Measurements from ENCODE around the gene TOR1B.
"Not testable (repeated sequence)": the region's sequence is repeated elsewhere in the genome, so short reads cannot be mapped to it uniquely, and the experiment has no call there.

Gene TOR1B, protein sequence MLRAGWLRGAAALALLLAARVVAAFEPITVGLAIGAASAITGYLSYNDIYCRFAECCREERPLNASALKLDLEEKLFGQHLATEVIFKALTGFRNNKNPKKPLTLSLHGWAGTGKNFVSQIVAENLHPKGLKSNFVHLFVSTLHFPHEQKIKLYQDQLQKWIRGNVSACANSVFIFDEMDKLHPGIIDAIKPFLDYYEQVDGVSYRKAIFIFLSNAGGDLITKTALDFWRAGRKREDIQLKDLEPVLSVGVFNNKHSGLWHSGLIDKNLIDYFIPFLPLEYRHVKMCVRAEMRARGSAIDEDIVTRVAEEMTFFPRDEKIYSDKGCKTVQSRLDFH

DNA sequence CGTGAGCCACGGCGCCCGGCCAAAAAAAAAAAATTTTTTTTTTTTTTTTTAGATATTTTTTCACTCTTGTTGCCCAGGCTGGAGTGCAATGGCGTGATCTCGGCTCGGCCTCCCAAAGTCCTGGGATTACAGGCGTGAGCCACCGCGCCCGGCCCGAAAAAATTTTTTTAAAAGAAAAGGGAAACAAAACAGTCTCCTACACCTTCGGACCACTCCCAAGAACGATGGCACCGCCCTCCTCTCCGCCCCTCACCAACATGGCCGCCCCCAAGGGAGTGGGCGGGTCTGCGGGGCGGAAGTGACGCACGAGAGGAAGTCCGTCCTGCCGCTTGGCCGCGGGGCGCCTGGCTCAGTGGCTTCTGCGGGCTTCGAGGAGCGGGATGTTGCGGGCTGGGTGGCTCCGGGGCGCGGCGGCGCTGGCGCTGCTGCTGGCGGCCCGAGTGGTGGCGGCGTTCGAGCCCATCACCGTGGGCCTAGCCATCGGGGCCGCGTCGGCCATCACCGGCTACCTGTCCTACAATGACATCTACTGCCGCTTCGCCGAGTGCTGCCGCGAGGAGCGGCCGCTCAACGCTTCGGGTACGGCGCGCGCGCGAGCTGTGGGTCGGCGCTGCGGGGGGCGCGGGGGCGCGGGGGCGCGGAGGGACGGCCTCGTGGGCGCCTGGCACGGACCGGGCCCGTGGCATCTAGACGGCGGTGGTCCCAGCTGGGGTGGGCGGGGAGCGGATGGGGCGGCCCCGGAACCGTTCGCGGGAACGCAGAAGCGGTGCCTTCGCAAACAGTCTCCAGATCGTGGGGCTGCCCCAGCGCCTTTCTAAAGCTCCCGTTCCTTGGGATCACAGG lies at the start of gene TOR1B:
Gene TOR1B, plus strand, starts transcription at position 352 of the 843 bp plus-strand sequence. Its CDS starts 29 bp downstream, at position 381.
- DNase-seq (ENCODE audit: low read depth in 3 of 3): peak; percentile 83 to 89 (median 85)

DNA sequence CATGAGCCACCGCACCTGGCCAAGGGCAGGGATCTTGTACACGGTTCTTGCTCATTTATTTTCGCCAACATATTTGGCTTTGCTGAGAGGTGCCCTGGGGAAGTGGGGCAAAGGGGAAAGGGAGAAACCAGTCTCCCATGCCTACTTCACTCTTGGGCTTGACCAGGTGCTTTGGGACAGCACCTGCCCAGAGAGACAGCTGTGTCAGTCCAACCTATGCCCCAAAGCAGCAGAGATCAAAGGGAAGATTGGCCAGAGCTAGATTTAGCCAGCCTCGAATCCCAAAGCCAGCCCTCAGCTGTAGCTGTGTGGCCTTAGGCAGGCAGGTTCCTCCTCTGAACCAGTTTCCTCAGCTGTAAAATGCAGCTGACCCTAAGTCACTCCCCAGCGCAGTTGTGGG lies 47.8 kb upstream of the TOR1B start:
- no peak for DNase-seq (ENCODE audit: low read depth in 3 of 3)

DNA sequence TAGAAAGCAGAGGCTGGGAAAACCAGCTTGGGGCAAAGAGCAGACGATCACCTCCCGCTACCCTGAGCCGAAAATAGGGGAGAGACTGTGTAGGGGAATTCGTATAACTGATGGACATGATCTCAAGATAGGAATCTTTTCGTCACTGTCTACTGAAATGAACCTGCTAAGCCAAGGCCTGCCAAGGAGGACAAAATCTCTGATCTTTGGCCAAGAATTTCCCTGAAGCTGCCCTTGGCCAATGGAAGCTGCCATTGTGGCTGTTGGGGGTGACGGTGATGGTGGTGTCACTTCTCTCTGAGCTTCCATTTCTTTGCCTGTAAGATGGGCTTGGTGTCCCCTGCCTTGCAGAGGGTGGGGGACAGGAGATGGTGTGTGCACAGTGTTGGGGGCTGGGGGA lies 46.8 kb upstream of the TOR1B start:
- DNase-seq (ENCODE audit: low read depth in 3 of 3): no peak

DNA sequence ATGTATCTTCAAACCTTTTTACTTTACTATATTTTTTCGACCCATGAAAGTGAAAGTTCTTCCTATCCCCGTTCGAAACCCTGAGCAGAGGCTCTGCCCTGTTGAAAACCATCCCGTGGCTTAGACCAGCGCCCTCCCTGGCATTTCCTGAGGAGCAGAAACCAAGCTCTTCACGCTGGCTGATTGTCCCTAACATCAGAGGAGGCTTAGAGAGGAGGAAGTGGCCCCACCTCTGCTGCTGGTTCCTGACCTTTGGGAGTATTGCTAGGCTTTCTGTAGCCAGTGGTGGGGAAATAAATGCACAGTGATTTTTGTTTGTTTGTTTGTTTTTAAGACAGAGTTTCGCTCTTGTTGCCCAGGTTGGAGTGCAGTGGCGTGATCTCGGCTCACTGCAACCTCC lies 45.9 kb upstream of the TOR1B start:
- no peak for DNase-seq (ENCODE audit: low read depth in 3 of 3)

DNA sequence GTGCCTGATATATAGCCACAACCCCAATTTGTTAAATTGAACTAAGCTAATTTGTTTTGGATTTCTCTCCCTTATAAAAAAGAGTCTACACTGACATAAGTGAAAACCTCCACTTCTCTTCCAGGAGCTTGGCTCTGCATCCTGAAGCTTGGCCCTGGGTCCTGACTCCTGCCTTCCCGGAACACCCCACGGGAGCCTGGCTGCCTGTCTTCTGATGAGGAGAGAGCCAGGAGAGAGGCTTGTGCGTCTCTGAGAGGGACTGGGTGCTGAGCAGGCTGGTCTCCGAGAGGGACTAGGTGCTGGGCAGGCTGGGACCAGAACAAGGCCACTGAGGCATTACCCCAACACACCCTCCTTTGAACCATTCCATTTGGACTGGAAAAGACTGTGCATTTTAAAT lies 43.7 kb upstream of the TOR1B start:
- no peak for DNase-seq (ENCODE audit: low read depth in 3 of 3)

DNA sequence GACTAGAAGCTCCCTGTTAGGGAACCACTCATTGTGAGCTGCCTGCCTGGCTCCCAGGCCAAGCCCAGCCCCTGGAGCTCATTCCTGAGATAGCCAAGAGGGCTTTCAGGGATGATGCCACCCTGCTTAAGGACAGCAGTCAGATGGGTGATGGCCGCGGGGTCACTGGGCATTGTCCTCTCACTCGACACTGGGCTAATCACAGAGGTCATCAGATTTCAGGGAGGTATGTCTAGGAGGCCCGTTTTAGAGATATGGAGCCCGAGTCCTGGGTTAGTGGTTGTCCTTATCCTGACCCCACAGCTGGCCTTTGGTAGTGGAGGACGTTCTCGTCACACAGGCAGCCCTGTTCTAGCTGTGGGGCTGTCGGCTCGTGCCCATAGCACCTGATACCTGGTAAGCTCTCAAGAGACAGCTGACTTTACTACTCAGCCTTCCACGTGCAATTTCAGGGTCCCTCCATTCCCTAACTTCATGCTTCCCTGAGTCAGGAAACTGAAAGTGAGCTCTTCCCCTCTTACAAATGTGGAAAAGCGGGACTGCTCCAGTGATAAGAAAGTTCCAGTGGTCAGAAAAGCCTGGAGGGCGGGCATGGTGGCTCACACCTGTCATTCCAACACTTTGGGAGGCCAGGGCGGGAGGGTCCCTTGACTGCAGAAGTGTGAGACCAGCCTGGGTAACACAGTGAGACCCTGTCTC lies 43.0 kb upstream of the TOR1B start:
- DNase-seq (ENCODE audit: low read depth in 3 of 3): no peak

DNA sequence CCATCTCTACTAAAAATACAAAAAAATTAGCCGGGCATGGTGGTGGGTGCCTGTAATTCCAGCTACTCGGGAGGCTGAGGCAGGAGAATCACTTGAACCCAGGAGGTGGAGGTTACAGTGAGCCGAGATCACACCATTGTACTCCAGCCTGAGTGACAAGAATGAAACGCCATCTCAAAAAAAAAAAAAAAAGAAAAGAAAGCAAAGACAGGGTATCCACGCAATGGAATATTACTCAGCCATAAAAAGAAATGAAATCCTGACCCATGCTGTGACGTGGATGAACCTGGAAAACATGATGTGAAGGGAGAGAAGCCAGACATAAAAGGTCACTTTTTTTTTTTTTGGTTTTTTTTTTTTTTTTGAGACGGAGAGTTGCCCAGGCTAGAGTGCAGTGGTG lies 42.2 kb upstream of the TOR1B start:
- DNase-seq (ENCODE audit: low read depth in 3 of 3): not testable (repeated sequence)

DNA sequence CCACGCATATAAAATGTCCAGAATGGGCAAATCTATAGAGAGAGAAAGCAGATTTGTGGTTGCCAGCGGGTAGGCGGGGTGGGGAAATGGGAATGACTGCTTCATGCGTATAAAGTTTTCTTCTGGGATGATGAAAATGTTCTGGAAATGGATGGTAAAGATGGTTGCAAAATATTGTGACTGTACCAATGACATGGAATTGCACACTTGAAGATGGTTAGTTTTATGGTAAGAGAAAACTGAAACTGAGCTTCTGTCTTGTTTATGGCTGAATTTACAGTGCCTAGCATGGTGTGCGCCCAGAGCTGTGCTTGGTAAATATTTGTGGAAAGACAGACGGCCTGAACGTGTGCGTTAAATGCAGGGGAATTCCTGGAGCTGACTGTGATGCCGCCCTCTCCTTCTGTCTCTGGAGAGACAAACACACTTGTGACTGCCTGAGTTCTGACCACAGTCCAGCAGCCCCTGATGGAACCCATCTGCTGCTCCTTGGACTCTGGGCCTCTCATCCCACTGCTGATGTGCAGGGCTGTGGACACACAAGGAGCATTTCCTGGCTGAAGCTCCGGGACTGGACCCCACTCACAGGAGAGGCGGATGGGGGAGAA lies 41.6 kb upstream of the TOR1B start:
- DNase-seq (ENCODE audit: low read depth in 3 of 3): no peak

DNA sequence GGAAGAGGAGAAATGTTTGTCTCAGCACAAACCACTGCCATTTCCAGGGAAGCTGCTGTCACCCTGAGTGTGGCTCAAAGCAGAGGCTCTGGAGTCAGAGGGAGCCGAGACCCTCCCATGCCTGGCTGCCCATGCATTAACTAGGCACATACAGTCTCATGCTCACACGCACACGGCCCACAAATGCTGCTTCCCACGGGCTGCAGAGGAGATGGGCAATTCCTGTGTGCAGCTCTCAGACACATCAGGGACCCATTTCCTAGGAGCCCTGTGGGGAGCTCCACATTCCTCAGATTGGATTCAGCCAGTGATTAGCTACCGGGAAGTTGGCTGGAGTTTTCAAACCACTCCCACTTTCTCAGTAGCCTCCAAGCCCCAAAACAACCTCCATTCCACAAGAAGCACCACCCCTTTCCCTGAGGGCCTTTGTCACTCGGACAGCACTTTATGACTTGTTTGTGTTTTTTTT lies 41.0 kb upstream of the TOR1B start:
- no peak for DNase-seq (ENCODE audit: low read depth in 3 of 3)

DNA sequence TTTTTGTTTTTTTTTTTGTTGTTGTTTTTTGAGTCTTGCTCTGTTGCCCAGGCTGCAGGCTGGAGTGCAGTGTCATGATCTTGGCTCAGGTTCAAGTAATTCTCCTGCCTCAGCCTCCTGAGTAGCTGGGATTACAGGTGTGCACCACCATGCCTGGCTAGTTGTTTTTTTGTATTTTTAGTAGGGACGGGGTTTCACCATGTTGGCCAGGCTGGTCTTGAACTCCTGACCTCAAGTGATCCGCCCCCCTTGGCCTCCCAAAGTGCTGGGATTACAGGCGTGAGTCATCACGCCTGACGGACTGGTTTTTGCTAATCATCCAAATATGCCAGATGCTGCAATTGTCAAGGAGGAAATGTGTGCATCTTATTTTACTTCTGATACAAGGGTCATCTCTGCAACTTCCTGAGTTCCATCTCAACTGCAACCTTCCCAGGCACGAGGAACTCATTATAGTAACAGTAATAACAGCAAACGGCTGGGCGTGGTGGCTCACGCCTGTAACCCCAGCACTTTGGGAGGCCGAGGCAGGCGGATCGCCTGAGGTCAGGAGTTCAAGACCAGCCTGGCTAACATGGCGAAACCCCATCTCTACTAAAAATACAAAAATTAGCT lies 40.5 kb upstream of the TOR1B start:
- not testable (repeated sequence) for DNase-seq (ENCODE audit: low read depth in 3 of 3)

DNA sequence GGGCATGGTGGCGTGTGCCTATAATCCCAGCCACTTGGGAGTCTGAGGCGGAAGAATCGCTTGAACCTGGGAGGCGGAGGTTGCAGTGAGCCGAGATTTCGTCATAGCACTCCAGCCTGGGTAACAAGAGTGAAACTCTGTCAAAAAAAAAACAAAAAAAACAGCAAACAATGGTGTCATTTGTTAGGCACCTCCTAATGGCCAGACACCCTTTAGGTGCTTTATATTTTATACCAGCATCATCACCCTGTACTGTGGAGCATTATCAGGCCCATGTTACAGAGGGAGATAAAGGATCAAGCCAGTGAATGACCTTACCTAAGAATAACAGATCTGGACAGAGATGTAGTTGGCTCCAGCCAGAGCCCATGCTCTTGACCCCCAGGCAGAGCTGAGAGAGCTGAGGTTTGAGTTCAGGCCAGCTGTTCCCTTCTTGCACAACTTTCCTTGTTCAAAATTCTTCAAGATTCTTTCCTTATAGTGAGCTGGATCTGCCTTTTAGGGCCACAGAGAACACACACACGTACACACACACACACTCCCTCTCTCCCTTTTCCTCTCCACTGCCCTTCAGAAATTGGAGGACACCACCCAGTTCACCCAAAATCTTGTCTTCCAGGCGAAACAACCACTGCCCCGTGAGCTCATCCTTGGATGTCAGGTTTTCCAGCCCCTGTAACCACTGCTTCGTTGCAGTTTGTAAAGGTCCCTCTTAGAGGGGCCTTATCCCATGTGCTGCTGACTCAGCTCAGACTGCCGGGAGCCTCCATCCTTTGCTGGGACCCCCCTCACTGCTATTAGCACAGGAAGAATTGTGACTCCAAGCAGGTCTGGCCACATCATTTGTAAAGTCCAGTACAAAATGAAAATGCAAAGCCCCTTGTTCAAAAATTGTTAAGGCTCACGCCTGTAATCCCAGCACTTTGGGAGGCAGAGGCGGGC lies 39.7 kb upstream of the TOR1B start:
- no peak for DNase-seq (ENCODE audit: low read depth in 3 of 3)

DNA sequence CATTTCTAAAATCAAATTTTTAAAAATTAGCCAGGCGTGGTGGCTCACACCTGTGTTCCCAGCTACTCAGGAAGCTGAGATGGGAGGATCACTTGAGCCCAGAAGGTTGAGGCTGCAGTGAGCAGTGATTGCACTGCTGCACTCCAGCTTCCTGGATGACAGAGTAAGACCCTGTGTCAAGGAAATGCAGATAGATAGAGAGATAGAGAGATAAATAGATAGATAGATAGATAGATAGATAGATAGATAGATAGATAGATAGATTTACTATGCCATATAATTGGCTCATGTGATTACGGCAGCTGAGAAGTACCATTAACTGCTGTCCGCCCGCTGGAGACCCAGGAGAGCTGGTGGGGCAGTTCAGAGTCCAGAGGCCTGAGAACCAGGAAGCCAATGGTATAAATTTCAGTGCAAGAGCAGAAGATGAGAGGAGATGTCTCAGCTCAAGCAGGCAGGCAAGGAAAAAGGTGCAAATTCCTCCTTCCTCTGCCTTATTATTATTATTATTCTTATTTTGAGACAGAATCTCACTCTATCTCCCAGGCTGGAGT lies 37.1 kb upstream of the TOR1B start:
- DNase-seq (ENCODE audit: low read depth in 3 of 3): no peak

DNA sequence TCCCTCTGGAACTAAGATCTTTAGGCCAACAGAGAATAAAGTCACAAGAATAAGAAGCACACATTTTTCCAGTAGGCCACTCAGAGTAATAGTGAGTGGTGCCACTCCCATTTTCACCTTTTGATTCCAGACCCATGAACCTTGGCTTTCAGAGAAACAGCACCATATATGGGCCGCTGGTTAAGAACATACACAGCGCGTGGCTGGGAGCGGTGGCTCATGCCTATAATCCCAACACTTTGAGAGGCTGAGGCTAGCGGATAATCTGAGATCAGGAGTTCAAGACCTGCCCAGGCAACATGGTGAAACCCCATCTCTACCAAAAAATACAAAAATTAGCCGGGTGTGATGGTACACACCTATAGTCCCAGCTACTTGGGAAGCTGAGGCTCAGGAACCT lies 34.5 kb upstream of the TOR1B start:
- DNase-seq (ENCODE audit: low read depth in 3 of 3): no peak

DNA sequence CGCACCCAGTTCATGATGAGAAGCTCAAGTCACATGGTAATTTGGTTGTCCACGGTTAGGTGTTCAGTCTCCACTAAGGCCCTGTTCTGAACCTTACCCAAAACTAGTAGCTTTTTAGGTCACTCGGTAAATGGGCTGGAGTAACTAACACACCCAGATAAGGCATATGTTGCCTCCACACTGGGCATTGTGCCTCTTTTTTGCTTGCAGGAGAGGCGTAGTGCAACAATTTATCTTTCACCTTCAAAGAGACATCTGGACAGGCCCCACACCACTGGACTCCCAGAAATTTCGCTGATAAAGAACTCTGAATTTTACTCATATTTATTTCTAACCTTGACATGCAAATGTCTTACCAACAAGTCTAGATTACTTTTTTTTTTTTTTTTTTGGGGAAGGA lies 33.3 kb upstream of the TOR1B start:
- no peak for DNase-seq (ENCODE audit: low read depth in 3 of 3)

DNA sequence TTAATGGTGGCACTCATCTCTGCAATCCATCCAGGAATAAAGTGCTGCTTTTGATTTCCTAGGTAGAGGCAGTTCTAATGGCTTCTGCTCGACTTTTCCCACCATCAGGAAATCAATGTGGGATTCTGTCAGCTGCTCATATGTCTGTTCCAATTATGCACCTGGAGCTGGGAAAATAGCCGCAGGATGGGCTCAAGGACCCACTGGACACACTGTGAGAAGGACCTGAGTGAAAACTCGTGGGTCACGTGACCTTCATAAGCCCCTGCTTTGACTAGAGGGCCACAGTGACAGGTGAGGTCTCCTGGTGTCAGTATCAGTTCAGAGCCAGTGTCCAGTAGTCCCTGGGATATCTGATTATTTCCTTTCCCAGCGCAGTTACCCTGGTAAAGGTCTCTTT lies 32.2 kb upstream of the TOR1B start:
- no peak for DNase-seq (ENCODE audit: low read depth in 3 of 3)

DNA sequence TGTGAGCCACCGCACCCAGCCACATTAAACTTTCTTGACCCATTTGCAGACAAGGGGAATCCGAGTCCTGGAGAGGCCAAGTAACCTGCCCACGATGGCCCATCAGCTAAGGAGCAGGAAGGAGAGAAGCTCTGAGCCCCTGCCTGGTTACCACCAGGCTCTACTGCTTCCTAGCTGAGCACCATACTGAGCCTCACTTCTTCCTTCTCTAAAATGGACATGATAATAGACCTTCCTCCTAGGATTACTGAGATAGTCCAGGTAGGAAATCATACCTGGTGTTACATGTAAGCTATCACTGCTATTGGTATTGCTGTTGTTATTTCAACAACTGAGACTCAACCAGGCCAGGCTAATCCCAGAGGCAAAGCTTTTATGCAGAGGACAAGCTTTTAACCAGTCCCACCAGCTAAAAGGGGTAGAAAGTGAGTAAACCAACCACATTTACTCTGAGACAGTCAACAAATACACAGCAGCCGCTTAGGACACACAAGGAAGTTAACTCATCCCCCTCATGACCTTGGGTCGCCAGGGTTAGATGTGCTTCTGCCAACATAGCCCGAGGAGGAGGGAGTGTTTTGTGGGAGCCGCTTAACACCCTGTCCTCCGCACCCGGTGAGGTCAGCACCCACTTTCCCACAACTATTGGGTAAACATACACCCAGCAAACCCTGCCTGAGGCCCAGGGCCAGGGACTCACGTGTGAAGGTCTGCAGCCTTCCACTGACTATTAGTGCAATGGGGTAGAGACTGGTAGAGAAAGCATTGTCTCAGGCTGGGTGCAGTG lies 29.5 kb upstream of the TOR1B start:
- no peak for DNase-seq (ENCODE audit: low read depth in 3 of 3)

DNA sequence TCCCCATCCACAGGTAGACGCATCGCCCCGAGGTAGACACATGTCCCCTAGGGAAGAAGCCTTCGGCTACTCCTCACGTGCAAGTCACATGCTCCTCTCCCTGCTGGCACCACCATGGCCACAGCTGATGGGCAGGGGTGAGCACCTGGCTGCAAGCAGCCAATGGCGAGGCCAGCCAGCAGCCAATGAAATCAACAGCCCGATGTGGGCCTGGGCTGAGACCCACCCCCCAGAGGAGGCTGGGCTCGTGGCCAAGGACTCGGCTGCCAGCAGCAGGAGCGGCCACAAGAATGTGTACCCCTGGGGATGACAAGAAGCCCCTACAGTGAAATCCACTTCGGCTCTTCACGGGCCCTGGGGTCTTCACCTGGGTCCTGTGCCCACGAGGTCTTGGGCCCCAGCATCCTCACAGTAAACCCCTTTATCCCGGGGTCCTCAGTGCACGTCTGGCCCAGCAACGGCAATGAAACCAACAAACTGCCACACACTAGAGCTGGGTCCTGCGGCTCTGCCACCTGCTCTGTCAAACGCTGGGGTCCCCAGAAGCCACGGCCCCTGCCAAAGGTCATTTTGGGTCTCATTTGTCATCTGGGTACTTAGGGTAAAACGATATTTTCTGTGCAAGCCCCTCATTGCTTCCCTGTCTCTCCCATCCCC lies 28.1 kb upstream of the TOR1B start:
- no peak for DNase-seq (ENCODE audit: low read depth in 3 of 3)

DNA sequence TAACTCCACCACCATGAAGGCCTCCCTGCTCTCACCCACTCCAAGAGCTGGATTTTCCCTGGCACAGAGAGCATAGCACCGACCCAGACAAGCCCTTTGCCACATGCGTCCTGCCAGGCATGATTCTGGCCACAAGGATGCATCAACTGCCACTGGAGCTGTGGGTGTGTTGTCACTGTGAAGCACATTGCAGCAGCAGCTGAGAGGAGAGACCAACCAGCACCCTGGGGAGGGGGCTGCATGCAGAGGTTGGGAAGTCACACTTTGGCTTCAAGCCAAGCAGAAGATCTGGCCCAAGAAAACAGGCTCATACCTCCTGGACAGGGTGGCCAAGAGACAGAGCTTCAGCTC lies 27.6 kb upstream of the TOR1B start:
- no peak for DNase-seq (ENCODE audit: low read depth in 3 of 3)

DNA sequence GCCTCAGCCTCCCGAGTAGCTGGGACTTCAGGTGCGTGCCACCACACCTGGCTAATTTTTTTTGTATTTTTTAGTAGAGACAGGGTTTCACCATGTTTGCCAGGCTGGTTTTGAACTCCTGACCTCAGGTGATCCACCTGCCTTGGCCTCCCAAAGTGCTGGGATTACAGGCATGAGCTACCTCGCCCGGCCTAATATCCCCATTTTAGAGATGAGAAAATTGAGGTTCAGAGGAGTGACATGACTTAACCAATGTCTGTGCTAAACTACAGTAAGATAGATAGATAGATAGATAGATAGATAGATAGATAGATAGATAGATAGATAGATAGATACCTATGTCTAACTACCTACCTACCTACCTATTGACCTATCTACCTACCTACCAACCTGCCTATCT lies 26.9 kb upstream of the TOR1B start:
- DNase-seq (ENCODE audit: low read depth in 3 of 3): not testable (repeated sequence)

All from stimulated activated CD4-positive, alpha-beta T cell treated with anti-CD3 and anti-CD28 coated beads, TNF-alpha, amount 100 ng/mL, for 48 hours (primary cell).